K562 (cell line): ENCODE data around the gene GLIS1. TPM values are rescaled to one million over a fixed set of nuclear protein-coding genes. Genes with fewer than 3 reads are reported as not detected.

Experiments
- ATAC-seq: fragments of 200-7000 bp; cut with Tn5 transposase; 3 replicates; pipeline ENCODE4 v1.9.1; 2020; ENCODE audit warnings: moderate library complexity
- BruUV-seq: library from RNA; stranded (reverse); fragments of 400-500 nt; replicated peaks from 2 replicates; lab custom pipeline; 2021; lab: Mats Ljungman, UMichigan
- CTCF ChIA-PET: fragments of 300-600 bp; formaldehyde crosslinking; extraction: SDS; loops from one replicate; lab custom pipeline; 2021; ENCODE audit warnings: low intra/inter-chr PET ratio; lab: Yijun Ruan, JAX
- POLR2A ChIA-PET: fragments of 300-600, 350-650 bp; sonication (Branson Sonifier 250); formaldehyde crosslinking; extraction: SDS; loops from one replicate; lab custom pipeline; 2021; ENCODE audit warnings: antibody characterized with exemption, inconsistent platforms; lab: Yijun Ruan, JAX
- DNase-seq, 4 experiments: peaks; one replicate each; pipeline versions ENCODE4 v3.0.0 to v3.0.0-alpha.2; 2011 to 2018; ENCODE audit warnings: low spot score in 3 of 4, mixed read lengths in 3 of 4; ENCODE audit errors: extremely low read depth in 1 of 4
- FAIRE-seq: peaks from 2 replicates; lab custom pipeline; 2011; peaks lifted over from hg19 to GRCh38; lab: Jason Lieb, UNC
- H2AFZ ChIP-seq: 2 replicates; pipeline ENCODE4 v1.6.0; 2011; ENCODE audit warnings: low read depth, low read length, control low read depth, inconsistent platforms
- H3K27ac ChIP-seq: fragments of 200-600 bp; 3 replicates; pipeline ENCODE4 v1.8.0; 2011; ENCODE audit warnings: low read depth, mild to moderate bottlenecking, control low read depth, inconsistent platforms, low read length, moderate library complexity, mixed read lengths; ENCODE audit errors: extremely low read depth
- H3K27me3 ChIP-seq, 2 experiments: fragments of 300-600 bp in 1 of 2; 2 replicates in 1 of 2; 3 replicates in 1 of 2; pipeline versions ENCODE4 v1.6.0 to v1.8.0; 2011; ENCODE audit warnings: inconsistent platforms in 2 of 2, low read length in 2 of 2, mild to moderate bottlenecking in 1 of 2, mixed read lengths in 1 of 2, moderate library complexity in 1 of 2; ENCODE audit not compliant: control insufficient read depth in 2 of 2, insufficient read depth in 2 of 2
- H3K36me3 ChIP-seq: fragments of 300-600 bp; 3 replicates; pipeline ENCODE4 v1.8.0; 2011; ENCODE audit warnings: mild to moderate bottlenecking, low read length, inconsistent platforms; ENCODE audit not compliant: control insufficient read depth, insufficient read depth
- H3K4me1 ChIP-seq, 2 experiments: fragments of 200-600 bp in 1 of 2; replicated peaks in 1 of 2; 2 replicates in 1 of 2; 3 replicates in 1 of 2; pipeline versions ENCODE4 v1.5.1 to v1.8.0; 2011; ENCODE audit warnings: inconsistent platforms in 2 of 2, low read length in 2 of 2, mild to moderate bottlenecking in 1 of 2, mixed read lengths in 1 of 2, moderate library complexity in 1 of 2; ENCODE audit not compliant: control insufficient read depth in 2 of 2, insufficient read depth in 2 of 2
- H3K4me2 ChIP-seq: 2 replicates; pipeline ENCODE4 v1.6.1; 2011; ENCODE audit warnings: low read length, control low read depth, inconsistent platforms, mixed read lengths; ENCODE audit not compliant: insufficient read depth
- H3K4me3 ChIP-seq: fragments of 200-600 bp; sonication (generic), shearing (Covaris generic); 2 replicates; pipeline ENCODE4 v1.5.1; 2016; ENCODE audit warnings: control low read depth, inconsistent platforms
- H3K79me2 ChIP-seq: fragments of 200-600 bp; 3 replicates; pipeline ENCODE4 v1.8.0; 2011; ENCODE audit warnings: low read length, inconsistent platforms; ENCODE audit not compliant: control insufficient read depth, insufficient read depth
- H3K9ac ChIP-seq, 2 experiments: 2 replicates each; pipeline versions ENCODE4 v1.6.0 to v1.6.1; 2011; ENCODE audit warnings: low read depth in 2 of 2, low read length in 2 of 2, control low read depth in 1 of 2, inconsistent platforms in 1 of 2, mild to moderate bottlenecking in 1 of 2, mixed read lengths in 1 of 2; ENCODE audit not compliant: insufficient read depth in 1 of 2
- H3K9me1 ChIP-seq: one replicate; pipeline ENCODE4 v1.6.0; 2011; ENCODE audit warnings: inconsistent platforms, mild to moderate bottlenecking, low read length, moderate library complexity; ENCODE audit not compliant: control insufficient read depth, insufficient read depth
- H3K9me3 ChIP-seq: replicated peaks from 2 replicates; pipeline ENCODE4 v1.5.1; 2011; ENCODE audit warnings: low read depth, low read length, inconsistent platforms; ENCODE audit not compliant: control insufficient read depth, insufficient read depth
- H4K20me1 ChIP-seq: replicated peaks from 2 replicates; pipeline ENCODE4 v1.6.1; 2011; ENCODE audit warnings: low read length, inconsistent platforms, mixed read lengths; ENCODE audit not compliant: control insufficient read depth, insufficient read depth
- ATF3 ChIP-seq, 2 experiments: fragments of 450-650 bp in 1 of 2; sonication (generic) in 1 of 2; formaldehyde crosslinking in 1 of 2; IDR thresholded peaks in 1 of 2; conservative IDR thresholded peaks in 1 of 2; 2 replicates each; pipeline versions ENCODE4 v1.6.1 to v1.8.1; 2016 to 2023; ENCODE audit warnings: mild to moderate bottlenecking in 2 of 2, moderate library complexity in 2 of 2, inconsistent platforms in 1 of 2, missing genetic modification reagents in 1 of 2
- BACH1 ChIP-seq: fragments of 200-800 bp; sonication (Bioruptor generic); IDR thresholded peaks from 2 replicates; pipeline ENCODE4 v1.6.1; 2016; ENCODE audit warnings: missing genetic modification characterization, missing compliant biosample characterization
- CEBPB ChIP-seq: fragments of 450-650 bp; IDR thresholded peaks from 2 replicates; pipeline ENCODE4 v1.6.1; 2016; ENCODE audit warnings: missing genetic modification characterization, missing compliant biosample characterization
- CTBP1 ChIP-seq: fragments of 450-650 bp; IDR thresholded peaks from 2 replicates; pipeline ENCODE4 v1.6.1; 2016; ENCODE audit warnings: borderline replicate concordance
- FOSL1 ChIP-seq: fragments of 200-800 bp; sonication (Bioruptor generic); conservative IDR thresholded peaks from 2 replicates; pipeline ENCODE4 v1.6.1; 2016; ENCODE audit warnings: missing genetic modification characterization, missing compliant biosample characterization
- GABPA ChIP-seq: fragments of 200-800 bp; sonication (Bioruptor generic); conservative IDR thresholded peaks from 2 replicates; pipeline ENCODE4 v1.6.1; 2016; ENCODE audit warnings: low read depth, missing genetic modification characterization, missing compliant biosample characterization
- IRF9 ChIP-seq: fragments of 450-650 bp; IDR thresholded peaks from 2 replicates; pipeline ENCODE4 v1.6.1; 2016; ENCODE audit warnings: missing biosample characterization, missing genetic modification characterization
- MEIS2 ChIP-seq: fragments of 450-650 bp; IDR thresholded peaks from 2 replicates; pipeline ENCODE4 v1.6.1; 2014; ENCODE audit warnings: mild to moderate bottlenecking; ENCODE audit not compliant: partially characterized antibody
- RNF2 ChIP-seq: sonication (generic); IDR thresholded peaks from 2 replicates; pipeline ENCODE4 v1.6.1; 2016
- SMAD4 ChIP-seq: fragments of 250-450 bp; sonication (Bioruptor Pico); conservative IDR thresholded peaks from 2 replicates; pipeline ENCODE4 v1.8.0; 2021; ENCODE audit warnings: inconsistent platforms, mild to moderate bottlenecking, moderate library complexity
- ZEB2 ChIP-seq: fragments of 450-650 bp; IDR thresholded peaks from 2 replicates; pipeline ENCODE4 v1.6.1; 2016
- ZNF589 ChIP-seq: fragments of 200-800 bp; sonication (Bioruptor generic); IDR thresholded peaks from 2 replicates; pipeline ENCODE4 v1.6.1; 2016; ENCODE audit warnings: low read depth, missing genetic modification characterization, missing compliant biosample characterization
- WGBS: fragments of 100-300 bp; shearing (Covaris generic); methylation state at CpG from one replicate; pipeline ENCODE4 v1.1.6; 2016; ENCODE audit warnings: low coverage, mixed read lengths; ENCODE audit not compliant: insufficient coverage; ENCODE audit errors: missing lambda C conversion rate; 5-methylcytosine and 5-hydroxymethylcytosine counted together
- in situ Hi-C: fragments of 300-500 bp; cut with MboI; formaldehyde crosslinking; loops from 4 replicates; pipeline ENCODE4 v1.15.0; 2018; ENCODE audit warnings: inconsistent platforms, mixed read lengths
- intact Hi-C: fragments of 100-400 bp; cut with micrococcal nuclease; formaldehyde crosslinking; loops from 2 replicates; pipeline ENCODE4 v1.14.2; 2022
- polyA plus RNA-seq, 8 experiments: library from polyadenylated mRNA; depleted of rRNA in 4 of 8; stranded (reverse) in 5 of 8; unstranded in 3 of 8; fragments of >200 nt; fragmentation: Nextera tagmentation in 2 of 8; fragmentation: Illumina TruSeq in 1 of 8; extraction: Ambion mirVana in 2 of 8; extraction: Trizol in 1 of 8; gene quantifications; 2 replicates each; pipeline versions ENCODE4 v1.2.1 to v1.2.3, GENCODE V29; 2011 to 2014; ENCODE audit warnings: inconsistent platforms in 1 of 8, missing spikeins in 1 of 8
- total RNA-seq, 7 experiments: library from RNA; depleted of rRNA in 6 of 7; stranded (reverse); fragments of >200 nt in 6 of 7; fragmentation: Illumina TruSeq in 2 of 7; extraction: Trizol in 2 of 7; gene quantifications; 2 replicates each; pipeline versions ENCODE4 v1.2.1 to v1.2.3, GENCODE V29; 2011 to 2021; ENCODE audit warnings: low replicate concordance in 1 of 7
- TF ChIP-seq, protein P1 (sequence below), 3 experiments: IDR thresholded peaks in 2 of 3; conservative IDR thresholded peaks in 1 of 3; 2 replicates each; pipeline ENCODE4 v1.5.1; 2011 to 2012; ENCODE audit warnings: low read length in 3 of 3, mild to moderate bottlenecking in 3 of 3, control low read depth in 2 of 3, improper control_type of control experiment in 1 of 3, inconsistent platforms in 1 of 3, low read depth in 1 of 3, mixed read lengths in 1 of 3, moderate library complexity in 1 of 3; ENCODE audit not compliant: insufficient read depth in 2 of 3
- TF ChIP-seq, protein P2 (sequence below): sonication (generic); IDR thresholded peaks from 2 replicates; pipeline ENCODE4 v1.6.1; 2016
- TF ChIP-seq, protein P3 (sequence below): fragments of 450-650 bp; IDR thresholded peaks from 2 replicates; pipeline ENCODE4 v1.6.1; 2016

The GLIS1 gene
- total and polyA plus RNA-seq, 9 of the 15 experiments (the other 6 are each of a cell fraction or from before 2014, with no cell fraction given): not detected

- TF ChIP-seq, protein P1, sequence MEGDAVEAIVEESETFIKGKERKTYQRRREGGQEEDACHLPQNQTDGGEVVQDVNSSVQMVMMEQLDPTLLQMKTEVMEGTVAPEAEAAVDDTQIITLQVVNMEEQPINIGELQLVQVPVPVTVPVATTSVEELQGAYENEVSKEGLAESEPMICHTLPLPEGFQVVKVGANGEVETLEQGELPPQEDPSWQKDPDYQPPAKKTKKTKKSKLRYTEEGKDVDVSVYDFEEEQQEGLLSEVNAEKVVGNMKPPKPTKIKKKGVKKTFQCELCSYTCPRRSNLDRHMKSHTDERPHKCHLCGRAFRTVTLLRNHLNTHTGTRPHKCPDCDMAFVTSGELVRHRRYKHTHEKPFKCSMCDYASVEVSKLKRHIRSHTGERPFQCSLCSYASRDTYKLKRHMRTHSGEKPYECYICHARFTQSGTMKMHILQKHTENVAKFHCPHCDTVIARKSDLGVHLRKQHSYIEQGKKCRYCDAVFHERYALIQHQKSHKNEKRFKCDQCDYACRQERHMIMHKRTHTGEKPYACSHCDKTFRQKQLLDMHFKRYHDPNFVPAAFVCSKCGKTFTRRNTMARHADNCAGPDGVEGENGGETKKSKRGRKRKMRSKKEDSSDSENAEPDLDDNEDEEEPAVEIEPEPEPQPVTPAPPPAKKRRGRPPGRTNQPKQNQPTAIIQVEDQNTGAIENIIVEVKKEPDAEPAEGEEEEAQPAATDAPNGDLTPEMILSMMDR (IDR thresholded peaks at IDR 0.05 in 2 of 3, conservative IDR thresholded peaks at IDR 0.05 in 1 of 3; ENCODE audit: insufficient read depth in 2 of 3, low read depth in 1 of 3, low read length in 3 of 3): no peak
Measured at GRCh38 chr1:53783056-53783455, 44.1 kb upstream of the GLIS1 start (continued).

GRCh38 chr1:53781654-53782053, 42.7 kb upstream of the GLIS1 start:
- Histone ChIP-seq H3K27me3 (no peaks in the 10 kb centered on the region), H3K4me2 (no peak overlapping the region), H4K20me1 (no peaks in the 10 kb centered on the region), H3K4me3 (no peak overlapping the region), H3K36me3 (peaks cover 89% of the 10 kb centered on the region), H3K4me1 (no peaks in the 10 kb centered on the region), H2AFZ (no peak overlapping the region), H3K9ac (no peak overlapping the region), H3K9me1 (no peaks in the 10 kb centered on the region), H3K9me3 (no peaks in the 10 kb centered on the region), H3K27ac (no peak overlapping the region), H3K79me2 (no peaks in the 10 kb centered on the region; the same call in 2 of the 3 replicates)
- peak; percentile 45; the same call in 2 of the 3 replicates for ATAC-seq
- ChIA-PET CTCF (no interaction called here), POLR2A (interaction anchor here (1.5 to 1.9 kb wide), 2 partner anchors 9 kb away, joined by 4 to 8 read pairs; no protein-coding TSS in a partner anchor)
- BruUV-seq: no TSS peak
- in situ Hi-C loops (no loop called here), intact Hi-C loops (no loop called here)
- no peak for FAIRE-seq
- no peak for DNase-seq
- WGBS: 63% methylated on average over 3 of the region's 3 CpGs
- peak; percentile 86 for TF ChIP-seq ZNF589 (CRISPR knock-in tag)
- TF ChIP-seq FOSL1 (tag): peak; percentile 30
- peak; percentile 92 for TF ChIP-seq ATF3 (IDR thresholded peaks at IDR 0.05)
- TF ChIP-seq ATF3 (CRISPR knock-in tag; conservative IDR thresholded peaks at IDR 0.05): no peak
- TF ChIP-seq RNF2: no peak
- peak; percentile 68 for TF ChIP-seq CEBPB (tag)
- TF ChIP-seq, protein P2, sequence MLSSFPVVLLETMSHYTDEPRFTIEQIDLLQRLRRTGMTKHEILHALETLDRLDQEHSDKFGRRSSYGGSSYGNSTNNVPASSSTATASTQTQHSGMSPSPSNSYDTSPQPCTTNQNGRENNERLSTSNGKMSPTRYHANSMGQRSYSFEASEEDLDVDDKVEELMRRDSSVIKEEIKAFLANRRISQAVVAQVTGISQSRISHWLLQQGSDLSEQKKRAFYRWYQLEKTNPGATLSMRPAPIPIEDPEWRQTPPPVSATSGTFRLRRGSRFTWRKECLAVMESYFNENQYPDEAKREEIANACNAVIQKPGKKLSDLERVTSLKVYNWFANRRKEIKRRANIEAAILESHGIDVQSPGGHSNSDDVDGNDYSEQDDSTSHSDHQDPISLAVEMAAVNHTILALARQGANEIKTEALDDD: no peak
- TF ChIP-seq IRF9 (tag): peak; percentile 71
- TF ChIP-seq BACH1: peak; percentile 57
- TF ChIP-seq, protein P3, sequence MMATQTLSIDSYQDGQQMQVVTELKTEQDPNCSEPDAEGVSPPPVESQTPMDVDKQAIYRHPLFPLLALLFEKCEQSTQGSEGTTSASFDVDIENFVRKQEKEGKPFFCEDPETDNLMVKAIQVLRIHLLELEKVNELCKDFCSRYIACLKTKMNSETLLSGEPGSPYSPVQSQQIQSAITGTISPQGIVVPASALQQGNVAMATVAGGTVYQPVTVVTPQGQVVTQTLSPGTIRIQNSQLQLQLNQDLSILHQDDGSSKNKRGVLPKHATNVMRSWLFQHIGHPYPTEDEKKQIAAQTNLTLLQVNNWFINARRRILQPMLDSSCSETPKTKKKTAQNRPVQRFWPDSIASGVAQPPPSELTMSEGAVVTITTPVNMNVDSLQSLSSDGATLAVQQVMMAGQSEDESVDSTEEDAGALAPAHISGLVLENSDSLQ: peak; percentile 66; the same call in 1 of the 2 replicates
- peak; percentile 47; the same call in 1 of the 2 replicates for TF ChIP-seq CTBP1
- TF ChIP-seq GABPA (tag): 0 out of 2 replicates have a peak, but pooled peaks have one; percentile 29
- TF ChIP-seq SMAD4 (CRISPR knock-in tag): peak; percentile 58
- TF ChIP-seq MEIS2: peak; percentile 76
- 0 out of 2 replicates have a peak, but pooled peaks have one; percentile 17 for TF ChIP-seq ZEB2
